PC-3 (cell line): Measurements from ENCODE around the gene LIX1L. TPM values are rescaled to one million over a fixed set of nuclear protein-coding genes. Genes with fewer than 3 reads are reported as not detected.

Experiments
- ATAC-seq: fragments of 200-7000 bp; cut with Tn5 transposase; 2 replicates; pipeline ENCODE4 v1.9.1; 2020; ENCODE audit warnings: mild to moderate bottlenecking, moderate library complexity
- BruUV-seq: library from RNA; stranded (reverse); fragments of 400-500 nt; replicated peaks from 2 replicates; lab custom pipeline; 2021; lab: Mats Ljungman, UMichigan
- CTCF ChIA-PET: fragments of 300-600 bp; sonication (Branson Sonifier 250); formaldehyde crosslinking; loops from one replicate; lab custom pipeline; 2022; ENCODE audit warnings: antibody characterized with exemption; lab: Charles Lee
- POLR2A ChIA-PET: fragments of 300-600 bp; sonication (Branson Sonifier 250); formaldehyde crosslinking; loops from one replicate; lab custom pipeline; 2022; ENCODE audit warnings: antibody characterized with exemption; ENCODE audit not compliant: unreplicated experiment; lab: Charles Lee
- DNase-seq: peaks from one replicate; pipeline ENCODE4 v3.0.0-alpha.2; 2015
- H2AFZ ChIP-seq: fragments of 300-600 bp; sonication (generic); 2 replicates; pipeline ENCODE4 v1.6.0; 2016; ENCODE audit warnings: antibody characterized with exemption, low read length
- H3F3A ChIP-seq: fragments of 300-600 bp; sonication (generic); one replicate; pipeline ENCODE4 v1.6.0; 2017; ENCODE audit warnings: antibody characterized with exemption, low read length, control low read depth, mild to moderate bottlenecking; ENCODE audit not compliant: unreplicated experiment
- H3K27ac ChIP-seq: fragments of 300-600 bp; sonication (generic); 2 replicates; pipeline ENCODE4 v1.5.1; 2016; ENCODE audit warnings: mild to moderate bottlenecking, low read length
- H3K27me3 ChIP-seq: fragments of 300-600 bp; sonication (generic); 2 replicates; pipeline ENCODE4 v1.6.1; 2016; ENCODE audit warnings: low read length, mixed read lengths
- H3K36me3 ChIP-seq: fragments of 300-600 bp; sonication (generic); 2 replicates; pipeline ENCODE4 v1.6.1; 2016; ENCODE audit warnings: low read depth, mixed run types, low read length, mixed read lengths
- H3K4me1 ChIP-seq: fragments of 300-600 bp; sonication (generic); 2 replicates; pipeline ENCODE4 v1.5.1; 2016; ENCODE audit warnings: low read length; ENCODE audit not compliant: insufficient read depth
- H3K4me2 ChIP-seq: fragments of 300-600 bp; sonication (generic); 2 replicates; pipeline ENCODE4 v1.6.0; 2016; ENCODE audit warnings: low read length
- H3K4me3 ChIP-seq: fragments of 300-600 bp; sonication (generic); 2 replicates; pipeline ENCODE4 v1.5.1; 2016; ENCODE audit warnings: mild to moderate bottlenecking, low read length, mixed read lengths
- H3K79me2 ChIP-seq: fragments of 300-600 bp; sonication (generic); 2 replicates; pipeline ENCODE4 v1.6.1; 2017; ENCODE audit warnings: low read length, mixed read lengths
- H3K9ac ChIP-seq: fragments of 300-600 bp; sonication (generic); 2 replicates; pipeline ENCODE4 v1.6.0; 2016; ENCODE audit warnings: mild to moderate bottlenecking, low read length
- H3K9me2 ChIP-seq: fragments of 300-600 bp; sonication (generic); replicated peaks from 2 replicates; pipeline ENCODE4 v1.6.1; 2016; ENCODE audit warnings: mixed run types, low read length, mixed read lengths
- H3K9me3 ChIP-seq: fragments of 300-600 bp; sonication (generic); 2 replicates; pipeline ENCODE4 v1.6.1; 2016; ENCODE audit warnings: low read length, mixed read lengths
- H4K20me1 ChIP-seq: fragments of 300-600 bp; sonication (generic); 2 replicates; pipeline ENCODE4 v1.6.1; 2016; ENCODE audit warnings: low read length, mixed read lengths
- CTCF ChIP-seq: fragments of 300-600 bp; sonication (generic); conservative IDR thresholded peaks from 2 replicates; pipeline ENCODE4 v1.5.1; 2017; ENCODE audit warnings: antibody characterized with exemption, low read depth, mild to moderate bottlenecking, low read length
- EZH2 ChIP-seq: fragments of 300-600 bp; sonication (generic); IDR thresholded peaks from one replicate; pipeline ENCODE4 v1.6.1; 2017; ENCODE audit warnings: antibody characterized with exemption, mild to moderate bottlenecking, low read length; ENCODE audit not compliant: unreplicated experiment
- EZH2phosphoT487 ChIP-seq: fragments of 300-600 bp; sonication (generic); IDR thresholded peaks from 2 replicates; pipeline ENCODE4 v1.6.1; 2018; ENCODE audit warnings: mild to moderate bottlenecking, antibody characterized with exemption, low read length, borderline replicate concordance
- intact Hi-C: fragments of 100-400 bp; cut with micrococcal nuclease; formaldehyde crosslinking; loops from 2 replicates; pipeline ENCODE4 v1.9.0; 2023
- total RNA-seq: library from RNA; depleted of rRNA; stranded (reverse); fragments of >200 nt; gene quantifications from 2 replicates; pipeline ENCODE4 v1.2.3, GENCODE V29; 2014

LIX1L gene
- total RNA-seq, 1 experiment from 2014 or later: 12.5 TPM

GRCh38 chr1:145886816-145887215 lies 71.0 kb downstream of the LIX1L start:
- no peaks in the 10 kb centered on the region for H4K20me1 ChIP-seq
- H3K27me3 ChIP-seq: no peaks in the 10 kb centered on the region
- H3K36me3 ChIP-seq: no peaks in the 10 kb centered on the region
- H3K9me2 ChIP-seq: no peaks in the 10 kb centered on the region
- no TSS peak for BruUV-seq
- H3K4me1 ChIP-seq: peaks cover 42% of the 10 kb centered on the region
- H3K79me2 ChIP-seq: no peaks in the 10 kb centered on the region
- no peak for TF ChIP-seq CTCF
- TF ChIP-seq EZH2: no peak
- no peak for TF ChIP-seq EZH2phosphoT487
- ChIA-PET CTCF (no interaction called here), POLR2A (no interaction called here)
- ATAC-seq (no peak), DNase-seq (no peak)
- intact Hi-C loops: no loop called here
- no peak overlapping the region for H3K4me3 ChIP-seq
- H2AFZ ChIP-seq: no peak overlapping the region
- H3K27ac ChIP-seq: no peak overlapping the region
- H3K9ac ChIP-seq: no peak overlapping the region
- H3K9me3 ChIP-seq: no peaks in the 10 kb centered on the region
- peaks cover 10% of the 10 kb centered on the region for H3F3A ChIP-seq
- H3K4me2 ChIP-seq: no peak overlapping the region

GRCh38 chr1:145886390-145886789 lies 71.4 kb downstream of the LIX1L start:
- no peak; the same call in 1 of the 2 replicates for ATAC-seq
- POLR2A ChIA-PET: no interaction called here

More at GRCh38 chr1:145886390-145886789, 71.4 kb downstream of the LIX1L start:
- intact Hi-C loops: no loop called here
- Histone ChIP-seq H3K9ac (no peak overlapping the region), H3K36me3 (no peaks in the 10 kb centered on the region), H2AFZ (peak overlapping the region; percentile 90), H3K4me2 (peak overlapping the region; percentile 96), H4K20me1 (no peaks in the 10 kb centered on the region), H3K9me2 (no peaks in the 10 kb centered on the region), H3K9me3 (no peaks in the 10 kb centered on the region), H3K27me3 (no peaks in the 10 kb centered on the region), H3K4me3 (peak overlapping the region; percentile 75), H3K4me1 (peaks cover 37% of the 10 kb centered on the region), H3F3A (peaks cover 7% of the 10 kb centered on the region), H3K79me2 (no peaks in the 10 kb centered on the region), H3K27ac (no peak overlapping the region)
- CTCF ChIA-PET: no interaction called here
- BruUV-seq: no TSS peak
- TF ChIP-seq CTCF (no peak), EZH2 (no peak), EZH2phosphoT487 (no peak)
- DNase-seq: no peak
